ENCODE measurements around the gene KRTAP10-6.
"Not testable (repeated sequence)": the region's sequence is repeated elsewhere in the genome, so short reads cannot be mapped to it uniquely, and the experiment has no call there.

Gene KRTAP10-6

DNA sequence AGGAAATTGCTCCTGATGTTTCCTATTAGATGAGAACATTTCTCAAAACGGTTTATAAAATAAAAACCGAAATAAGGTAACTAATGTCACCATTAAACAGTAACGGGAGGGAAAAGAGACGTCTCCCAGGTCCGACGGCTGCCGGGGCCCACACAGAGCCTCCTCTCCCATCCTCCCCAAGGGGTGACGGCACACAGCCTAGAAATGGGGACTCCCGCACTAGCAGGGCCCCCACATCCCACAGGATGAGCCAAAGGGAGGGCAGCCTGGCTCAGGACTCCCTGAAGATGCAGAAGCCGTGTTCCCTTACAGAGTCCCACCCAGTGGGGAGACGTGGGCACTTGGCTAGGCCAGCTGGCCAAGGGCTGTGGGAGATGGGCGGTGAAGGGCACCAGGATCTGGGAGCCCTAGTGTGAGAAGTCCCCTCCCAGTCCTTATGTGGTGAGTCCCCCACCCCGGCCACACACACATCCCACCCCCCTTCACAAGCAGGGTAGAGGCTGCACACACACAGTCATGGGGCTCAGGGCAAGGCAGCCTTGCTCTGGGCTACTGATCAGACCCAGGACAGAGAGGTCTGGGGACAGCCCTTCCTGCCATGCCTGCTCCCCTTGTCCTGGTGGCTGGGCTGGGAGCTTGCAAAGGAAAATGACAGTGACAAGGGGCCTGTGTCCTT lies 37.0 kb downstream of the KRTAP10-6 start:
- DNase-seq (ENCODE audit: low read depth), result no peak

DNA sequence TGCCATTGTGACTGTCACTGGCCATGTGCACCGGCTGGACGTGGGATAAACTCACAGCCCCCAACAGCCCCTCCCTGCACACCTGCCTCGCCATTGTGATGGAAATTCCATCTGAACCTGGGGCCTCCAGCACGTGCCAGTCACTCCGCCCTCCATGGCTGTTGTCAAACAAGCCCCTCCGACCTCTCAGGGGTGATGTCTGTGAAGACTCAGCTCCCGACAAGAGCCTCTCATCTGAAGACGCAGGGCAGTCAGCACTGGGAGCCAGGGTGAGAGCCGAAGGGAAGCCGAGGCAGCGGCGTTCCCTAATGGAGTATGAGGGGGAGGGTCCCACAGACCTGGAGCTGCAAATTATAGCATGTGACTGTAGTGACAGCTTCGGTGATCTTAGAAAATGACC lies 39.6 kb downstream of the KRTAP10-6 start:
- DNase-seq (ENCODE audit: low read depth), result no peak

- no peak for DNase-seq (ENCODE audit: low read depth)
Measured at GRCh38 chr21:44552136-44552535, 40.2 kb downstream of the KRTAP10-6 start.

- no peak for DNase-seq (ENCODE audit: low read depth)
Measured at GRCh38 chr21:44551340-44551961, 40.9 kb downstream of the KRTAP10-6 start, which contains the start of gene KRTAP10-2. Gene KRTAP10-2, minus strand, starts transcription at chr21:44551505. Its CDS starts 47 bp downstream, at chr21:44551458.

- DNase-seq (ENCODE audit: low read depth), result no peak
Measured at GRCh38 chr21:44550807-44551206, 41.5 kb downstream of the KRTAP10-6 start.

DNA sequence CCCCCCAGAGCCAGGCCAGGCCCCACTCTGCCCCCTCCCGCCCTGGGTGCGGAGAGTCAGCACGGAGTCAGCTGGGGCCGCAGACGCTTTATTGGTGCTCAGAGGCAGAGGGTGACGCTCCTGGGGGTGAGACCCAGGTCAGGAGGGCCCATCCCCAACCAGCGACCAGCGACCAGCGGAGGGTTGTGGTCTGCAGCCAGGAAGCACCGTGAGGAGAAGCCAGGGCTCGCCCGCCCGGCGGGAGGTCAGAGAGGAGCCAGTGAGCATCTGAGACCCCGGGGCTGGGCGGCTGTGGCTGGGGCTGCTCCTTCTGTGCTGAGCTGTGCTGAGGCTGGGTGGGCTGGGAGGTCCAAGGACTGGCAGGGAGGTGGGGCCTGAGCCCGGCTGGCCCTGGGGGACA lies 42.0 kb downstream of the KRTAP10-6 start:
- not testable (repeated sequence) for DNase-seq (ENCODE audit: low read depth)

DNA sequence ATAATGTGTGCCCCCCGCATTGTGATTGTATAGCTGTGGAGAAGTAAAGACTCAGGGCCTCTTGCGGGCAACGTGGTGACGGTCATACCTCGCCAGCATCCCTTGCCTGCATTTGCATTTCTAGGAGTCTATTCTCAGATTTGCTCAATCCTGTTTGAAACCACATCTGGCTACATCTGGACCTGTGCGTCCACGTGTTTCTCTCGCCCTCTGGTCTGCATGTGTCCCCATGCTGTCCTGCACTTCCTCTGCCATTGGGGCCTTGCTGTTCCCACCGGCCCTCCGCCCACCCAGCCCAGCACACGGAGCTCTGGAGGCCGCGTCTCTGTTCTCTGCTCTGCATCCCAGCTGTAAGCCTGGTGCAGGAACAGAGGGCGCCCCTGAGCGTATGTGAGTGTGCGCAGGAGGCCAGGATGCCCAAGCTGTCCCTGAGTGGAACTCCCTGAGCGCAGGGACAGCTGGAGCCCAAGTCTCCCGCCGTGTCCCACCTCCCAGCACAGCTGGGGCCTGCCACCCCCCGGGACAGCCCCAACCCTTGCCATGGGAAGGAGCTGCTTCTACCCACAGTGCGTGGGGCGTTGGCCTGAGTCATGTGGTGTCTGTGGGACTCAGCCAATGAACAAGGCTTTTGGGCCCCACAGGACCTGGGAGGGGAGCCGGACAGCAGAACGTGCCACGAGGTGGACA lies 42.6 kb downstream of the KRTAP10-6 start:
- no peak for DNase-seq (ENCODE audit: low read depth)

DNA sequence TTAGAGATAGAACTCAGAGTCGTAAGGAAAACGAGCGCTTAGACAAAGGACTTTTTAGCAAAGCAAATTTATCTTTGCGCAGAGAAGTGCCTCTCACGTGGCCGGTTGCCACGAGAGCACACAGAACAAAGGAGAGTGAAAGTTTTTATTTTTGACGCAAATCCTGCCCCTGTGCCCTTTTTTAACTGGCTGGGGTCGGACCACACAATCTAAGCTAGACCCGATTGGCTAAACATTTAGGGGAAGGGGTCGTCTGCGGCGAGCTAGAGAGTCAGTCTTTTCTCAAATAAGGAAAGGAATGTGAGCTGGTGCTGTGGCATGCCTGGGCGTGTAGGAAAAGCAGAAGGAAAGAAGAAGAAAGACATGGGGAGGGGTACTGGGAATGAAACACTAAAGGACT lies 43.4 kb downstream of the KRTAP10-6 start:
- DNase-seq (ENCODE audit: low read depth), result no peak

DNA sequence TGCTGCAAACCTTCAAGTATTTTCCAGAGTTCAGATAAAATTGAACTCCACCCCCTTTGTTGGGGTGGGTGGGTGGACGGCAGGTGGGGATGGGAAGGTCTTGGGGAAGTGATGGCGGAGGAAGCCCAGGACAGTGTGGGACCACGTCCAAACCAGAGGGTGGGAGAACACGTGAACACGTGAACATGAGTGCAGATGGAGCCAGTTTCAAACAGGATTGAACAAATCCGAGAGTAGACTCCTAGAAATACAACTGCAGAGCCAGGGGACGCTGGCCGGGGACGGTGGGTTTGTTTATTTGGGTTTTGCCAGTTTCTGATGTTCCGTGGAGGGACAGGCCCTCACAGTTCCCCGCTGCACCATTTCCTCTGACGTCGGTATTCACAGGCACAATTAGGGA lies 43.9 kb downstream of the KRTAP10-6 start:
- no peak for DNase-seq (ENCODE audit: low read depth)

- no peak for DNase-seq (ENCODE audit: low read depth)
Measured at GRCh38 chr21:44547656-44548331, 44.5 kb downstream of the KRTAP10-6 start.

- DNase-seq (ENCODE audit: low read depth), result no peak
Measured at GRCh38 chr21:44544566-44544965, 47.7 kb downstream of the KRTAP10-6 start.

DNA sequence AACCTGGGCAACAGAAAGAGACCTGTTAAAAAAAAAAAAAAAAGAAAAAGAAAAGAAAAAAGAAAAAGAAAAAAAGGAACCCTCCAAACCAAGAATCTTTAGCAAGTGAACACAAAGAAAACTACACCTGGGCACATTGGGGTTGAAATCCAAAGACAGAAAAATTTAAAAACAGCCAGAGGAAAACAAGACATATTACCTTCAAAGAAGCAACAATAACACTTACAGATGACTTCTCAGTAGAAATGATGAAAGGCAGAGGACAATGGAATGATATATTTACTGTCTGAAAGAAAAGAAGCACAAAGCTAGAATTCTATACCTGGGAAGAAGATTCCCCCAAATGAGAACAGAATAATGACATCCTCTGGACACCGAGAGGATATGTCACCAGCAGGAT lies 49.6 kb downstream of the KRTAP10-6 start:
- no peak for DNase-seq (ENCODE audit: low read depth)

Data from fibroblast of the conjunctiva (primary cell).